Endometrial microvascular endothelial cells (primary cell): Measurements from ENCODE around the gene DHX16. TPM values are rescaled to one million over a fixed set of nuclear protein-coding genes. Genes with fewer than 3 reads are reported as not detected.

ENCODE experiments used
- in situ Hi-C: cut with HindIII; loops from 2 replicates; pipeline ENCODE4 v1.10.0; 2017; ENCODE audit warnings: low sequenced_read_pairs, low pct_unique_long_range_greater_than_20kb; ENCODE audit errors: inconsistent ontology term
- total RNA-seq: library from RNA; depleted of rRNA; stranded (reverse); fragments of >200 nt; gene quantifications from one replicate; pipeline ENCODE4 v1.2.3, GENCODE V29; 2015; ENCODE audit errors: inconsistent ontology term

DHX16 gene
- total RNA-seq, 1 donor from 2014 or later = 39.8 TPM

- in situ Hi-C loops = no loop called here
Measured at GRCh38 chr6:30703821-30704220, 31.0 kb upstream of the DHX16 start.

- in situ Hi-C loops = no loop called here
Measured at GRCh38 chr6:30703011-30703410, 30.2 kb upstream of the DHX16 start.

GRCh38 chr6:30700340-30700739 lies 27.5 kb upstream of the DHX16 start:
- in situ Hi-C loops = no loop called here

- in situ Hi-C loops = no loop called here
Measured at GRCh38 chr6:30696432-30696831, 23.6 kb upstream of the DHX16 start.

- in situ Hi-C loops = no loop called here
Measured at GRCh38 chr6:30691208-30691847, 18.5 kb upstream of the DHX16 start.

GRCh38 chr6:30690403-30691207 lies 17.8 kb upstream of the DHX16 start, which contains the start of gene NRM:
TSS of gene NRM (minus strand) at chr6:30690984. CDS start at chr6:30690974, 10 bp downstream.
- in situ Hi-C loops = no loop called here

- in situ Hi-C loops = loop anchor here (10.0 kb wide), 1 partner anchor 145 kb away; no protein-coding TSS in a partner anchor
Measured at GRCh38 chr6:30689985-30690384, 17.2 kb upstream of the DHX16 start.

GRCh38 chr6:30689022-30689865 lies 16.4 kb upstream of the DHX16 start:
- in situ Hi-C loops = loop anchor here (10.0 kb wide), 1 partner anchor 144 kb away; no protein-coding TSS in a partner anchor

- in situ Hi-C loops = loop anchor here (10.0 kb wide), 1 partner anchor 144 kb away; no protein-coding TSS in a partner anchor
Measured at GRCh38 chr6:30688569-30688968, 15.8 kb upstream of the DHX16 start.

- in situ Hi-C loops = loop anchor here (10.0 kb wide), 1 partner anchor 143 kb away; no protein-coding TSS in a partner anchor
Measured at GRCh38 chr6:30687659-30688431, 15.0 kb upstream of the DHX16 start.

GRCh38 chr6:30686908-30687658 lies 14.3 kb upstream of the DHX16 start:
- in situ Hi-C loops = loop anchor here (10.0 kb wide), 1 partner anchor 142 kb away; no protein-coding TSS in a partner anchor

GRCh38 chr6:30686009-30686907 lies 13.5 kb upstream of the DHX16 start, which contains the start of gene PPP1R18:
TSS of gene PPP1R18 (minus strand) at chr6:30686645. CDS start at chr6:30686018, 627 bp downstream.
- in situ Hi-C loops = loop anchor here (10.0 kb wide), 1 partner anchor 141 kb away; no protein-coding TSS in a partner anchor

GRCh38 chr6:30685157-30686008 lies 12.6 kb upstream of the DHX16 start:
- in situ Hi-C loops = loop anchor here (10.0 kb wide), 1 partner anchor 141 kb away; no protein-coding TSS in a partner anchor

GRCh38 chr6:30684386-30685156 lies 11.8 kb upstream of the DHX16 start:
- in situ Hi-C loops = loop anchor here (10.0 kb wide), 1 partner anchor 140 kb away; no protein-coding TSS in a partner anchor

- in situ Hi-C loops = loop anchor here (10.0 kb wide), 1 partner anchor 139 kb away; no protein-coding TSS in a partner anchor
Measured at GRCh38 chr6:30683980-30684338, 11.2 kb upstream of the DHX16 start.
